Spleen (tissue), 7 donors: ENCODE results near the gene PCAT7.

ENCODE experiments used
- CTCF ChIP-seq, 11 experiments: fragments of 200-600 bp in 7 of 11; fragments of 450-650 bp in 4 of 11; sonication (generic) in 4 of 11; IDR thresholded peaks in 8 of 11; conservative IDR thresholded peaks in 3 of 11; 1 replicate in 7 of 11; 2 replicates in 4 of 11; pipeline versions ENCODE4 v1.4.0 to v1.8.0; 2016 to 2021; ENCODE audit warnings: antibody characterized with exemption in 11 of 11, inconsistent platforms in 4 of 11, mild to moderate bottlenecking in 1 of 11
- POLR2A ChIP-seq, 3 donors: fragments of 450-650 bp; IDR thresholded peaks; one replicate each; pipeline ENCODE4 v1.5.1; 2017; ENCODE audit warnings: antibody characterized with exemption in 3 of 3, mild to moderate bottlenecking in 1 of 3
- donor health status: DM: no; HTN: no; CAD: no; lungs with moderate emphysema.
- donor health status: DM: no; HTN: no; CAD: no.
- donor health status: DM: no; HTN: no; CAD: no.

GRCh38 chr9:94610181-94610606 lies 55.3 kb downstream of the PCAT7 start:
- no peak for TF ChIP-seq POLR2A (IDR thresholded peaks at IDR 0.05)
- TF ChIP-seq CTCF (IDR thresholded peaks at IDR 0.05 in 8 of 11, conservative IDR thresholded peaks at IDR 0.05 in 3 of 11), result no peak
